NCI-H524 treated with DMSO at 0.1 percent for 48 hours (cell line): ENCODE data around the gene ABRACL.

Experiments
- DNase-seq: peaks from one replicate; lab custom pipeline; 2025; lab: John Stamatoyannopoulos, UW

The ABRACL gene

DNA sequence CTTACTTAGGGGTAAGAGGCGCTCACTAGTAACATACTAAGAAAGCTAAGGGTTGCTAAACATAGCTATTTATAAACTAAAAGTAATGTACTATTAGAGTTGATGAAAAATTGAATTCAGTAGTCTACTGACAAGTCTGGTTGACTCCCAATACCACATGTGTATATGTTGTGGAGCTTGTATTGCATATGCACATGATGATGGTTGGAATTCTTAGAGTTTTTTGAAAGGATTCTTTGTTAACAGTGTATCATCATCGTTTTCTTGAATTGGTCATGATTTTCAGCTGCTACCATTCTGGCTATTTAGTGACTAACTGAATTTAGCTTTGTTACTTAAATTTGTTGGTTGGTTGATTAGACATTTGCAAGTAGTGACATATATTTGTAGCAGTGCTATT, 27.2 kb downstream of the ABRACL start:
- no peak for DNase-seq

DNA sequence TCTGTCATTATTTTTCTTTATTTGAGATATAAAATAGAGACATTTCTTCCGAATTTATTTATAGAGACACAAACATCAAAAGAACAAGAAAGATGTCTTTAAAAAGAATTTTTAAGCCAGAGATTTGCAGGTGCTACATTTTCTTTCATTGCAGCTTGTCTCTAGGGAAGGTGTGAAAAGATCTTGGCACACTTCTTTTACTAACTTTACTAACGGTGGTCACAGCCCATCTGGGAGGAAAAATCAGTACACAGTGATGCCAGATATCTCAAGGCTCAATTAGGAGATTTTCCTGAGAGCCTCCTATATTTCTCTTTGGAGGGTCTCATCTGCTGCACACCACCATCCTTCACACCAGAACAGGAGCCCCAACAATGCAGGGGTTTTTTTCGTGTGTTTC, 29.5 kb downstream of the ABRACL start:
- no peak for DNase-seq

DNA sequence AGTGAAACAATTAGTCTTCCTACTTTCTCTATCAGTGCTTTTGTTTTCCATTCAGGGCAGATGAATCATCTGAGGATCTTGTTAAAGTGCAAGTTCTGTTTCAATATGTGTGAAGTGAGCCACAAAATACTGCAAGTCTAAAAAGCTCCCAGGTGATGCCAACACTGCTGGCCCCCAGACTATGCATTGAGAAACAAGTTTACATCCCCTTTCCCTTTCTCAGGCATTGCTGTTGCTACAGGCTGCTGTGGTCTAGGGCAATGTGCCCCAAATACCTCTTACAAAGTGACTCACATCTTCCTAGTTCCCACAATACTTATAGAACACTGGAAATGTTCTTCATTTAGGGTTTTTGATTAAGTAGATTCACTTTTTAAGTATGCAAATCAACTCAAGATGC, 31.8 kb downstream of the ABRACL start:
- DNase-seq, result no peak

DNA sequence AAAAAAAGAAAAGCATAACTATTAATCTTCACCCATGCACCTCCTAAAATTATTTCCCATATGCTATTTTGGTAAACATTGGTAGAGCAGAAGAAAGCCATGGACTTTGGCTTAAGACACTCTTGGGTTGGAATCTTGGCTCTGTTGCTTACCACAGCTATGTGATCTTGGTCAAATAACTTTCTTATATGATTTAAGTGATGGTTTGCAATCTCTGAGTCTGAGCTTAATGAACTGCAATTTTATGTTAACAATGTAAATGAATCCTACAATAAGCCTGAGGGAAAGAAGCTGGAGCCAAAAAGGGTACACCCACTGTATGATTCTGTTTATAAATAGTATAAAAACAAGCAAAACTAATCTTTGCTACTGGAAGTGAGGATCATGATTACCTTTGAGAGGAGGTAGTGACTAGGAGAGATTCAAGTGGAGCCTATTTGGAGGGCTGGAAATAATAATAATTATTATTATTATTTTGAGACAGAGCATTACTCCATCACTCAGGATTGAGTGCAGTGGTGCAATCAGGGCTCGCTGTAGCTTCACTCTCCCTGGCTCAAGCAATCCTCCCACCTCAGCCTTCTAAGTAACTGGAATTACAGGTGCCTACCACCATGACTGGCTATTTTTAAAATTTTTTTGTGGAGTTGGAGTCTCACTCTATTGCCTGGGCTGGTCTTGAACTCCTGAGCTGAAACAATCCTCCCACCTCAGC, 34.5 kb downstream of the ABRACL start:
- DNase-seq, result no peak

DNA sequence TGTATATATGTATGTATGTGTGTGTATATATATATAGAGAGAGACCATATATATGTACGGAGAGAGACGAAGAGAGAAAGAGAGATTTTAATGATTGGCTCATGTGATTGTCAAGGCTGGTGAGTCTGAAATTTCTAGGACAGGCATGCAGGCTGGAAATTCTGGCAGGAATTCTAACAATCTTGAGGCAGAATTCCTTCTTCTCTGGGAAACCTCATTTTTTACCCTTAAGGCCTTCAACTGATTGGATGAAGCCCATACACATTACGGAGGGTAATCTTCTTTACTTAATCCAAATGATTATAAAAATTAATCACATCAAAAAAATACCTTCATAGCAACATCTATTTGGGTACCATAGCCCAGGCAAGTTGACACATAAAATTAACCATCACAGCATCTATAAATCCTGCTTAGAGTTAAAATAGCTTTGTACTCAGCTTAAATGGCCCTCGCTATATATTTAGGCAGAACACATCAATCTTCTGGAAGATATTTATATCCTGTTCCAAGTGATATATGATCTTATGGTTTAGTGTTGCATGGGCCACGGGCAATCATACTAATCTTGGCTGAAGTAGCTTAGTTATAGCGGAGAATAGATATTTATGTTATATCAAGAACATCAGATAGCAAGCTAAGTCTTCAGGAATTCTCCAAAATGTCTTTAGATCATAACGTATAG, 36.6 kb downstream of the ABRACL start:
- no peak for DNase-seq

DNA sequence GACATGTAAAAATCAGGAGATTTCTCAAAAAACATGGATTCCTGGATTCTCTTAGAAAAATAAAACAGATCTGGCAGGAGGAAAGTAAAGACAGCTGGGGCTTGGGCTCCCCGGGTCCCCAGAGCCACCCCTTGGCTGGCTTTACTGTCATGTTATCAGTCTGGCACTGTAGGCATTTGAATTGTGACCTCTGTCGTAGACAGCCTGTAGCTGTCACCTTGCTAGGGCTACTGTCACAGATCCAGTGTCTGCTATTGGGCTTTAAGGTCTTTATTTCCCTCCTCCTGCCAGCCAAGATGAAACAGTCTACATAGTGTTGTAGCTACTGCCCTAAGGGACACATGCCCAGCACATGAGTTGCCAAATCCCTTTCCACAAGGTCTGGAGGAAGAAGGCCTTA, 37.5 kb downstream of the ABRACL start:
- DNase-seq, result no peak

DNA sequence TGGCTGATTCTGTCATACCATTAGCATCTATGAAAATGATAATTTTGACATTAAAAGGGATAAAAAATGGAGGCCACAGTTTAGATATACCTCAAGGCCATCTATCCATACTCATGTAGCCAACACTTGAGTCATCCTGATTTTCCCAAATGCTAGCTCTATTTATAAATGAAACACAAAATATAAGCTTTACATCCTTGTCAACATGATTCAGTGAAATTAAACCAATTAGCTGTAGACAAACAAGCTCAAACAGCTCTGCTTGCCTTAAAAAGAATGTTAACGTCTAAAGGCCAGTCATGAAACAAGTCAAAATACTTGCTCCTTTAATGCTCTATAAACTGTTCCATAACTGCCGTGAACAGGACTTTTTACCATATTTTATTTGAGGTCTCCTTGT, 40.3 kb downstream of the ABRACL start:
- no peak for DNase-seq

DNA sequence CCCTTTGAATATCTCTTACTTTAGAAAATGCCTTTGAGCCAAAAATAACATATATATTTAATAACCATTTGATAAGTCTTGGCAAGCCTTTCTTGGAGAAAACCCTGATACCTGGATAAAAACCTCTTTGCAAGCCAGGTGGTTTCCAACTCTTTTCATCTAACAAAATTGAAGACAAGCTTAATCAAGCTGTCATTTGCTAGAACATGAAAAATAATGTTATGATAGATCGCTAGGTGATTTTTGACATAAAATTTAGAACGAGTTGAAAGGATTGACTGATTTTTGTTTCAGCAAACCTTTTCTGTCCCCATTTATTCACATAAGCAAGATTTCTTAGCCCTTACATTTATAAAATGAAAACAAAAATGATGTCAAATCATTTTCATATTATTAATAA, 44.6 kb downstream of the ABRACL start:
- no peak for DNase-seq

DNA sequence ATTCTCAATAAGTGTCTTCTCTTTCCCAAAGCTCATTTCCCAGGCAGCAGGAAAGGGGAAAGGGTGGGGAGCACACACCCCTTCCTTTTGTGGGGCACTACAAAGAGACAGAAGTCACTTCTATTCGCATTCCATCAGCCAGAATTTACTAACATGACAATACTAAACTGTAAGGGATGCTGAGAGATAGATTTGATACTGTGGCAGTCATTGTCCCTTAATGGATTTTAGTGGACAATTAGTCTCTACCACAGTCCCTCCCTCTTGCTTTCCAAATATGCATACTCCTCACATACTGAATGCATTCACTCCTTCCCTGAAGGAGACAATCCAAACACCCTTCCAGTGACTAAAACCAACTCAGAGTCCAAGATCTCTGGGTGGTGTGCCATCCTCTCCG, 50.5 kb downstream of the ABRACL start:
- DNase-seq, result no peak

DNA sequence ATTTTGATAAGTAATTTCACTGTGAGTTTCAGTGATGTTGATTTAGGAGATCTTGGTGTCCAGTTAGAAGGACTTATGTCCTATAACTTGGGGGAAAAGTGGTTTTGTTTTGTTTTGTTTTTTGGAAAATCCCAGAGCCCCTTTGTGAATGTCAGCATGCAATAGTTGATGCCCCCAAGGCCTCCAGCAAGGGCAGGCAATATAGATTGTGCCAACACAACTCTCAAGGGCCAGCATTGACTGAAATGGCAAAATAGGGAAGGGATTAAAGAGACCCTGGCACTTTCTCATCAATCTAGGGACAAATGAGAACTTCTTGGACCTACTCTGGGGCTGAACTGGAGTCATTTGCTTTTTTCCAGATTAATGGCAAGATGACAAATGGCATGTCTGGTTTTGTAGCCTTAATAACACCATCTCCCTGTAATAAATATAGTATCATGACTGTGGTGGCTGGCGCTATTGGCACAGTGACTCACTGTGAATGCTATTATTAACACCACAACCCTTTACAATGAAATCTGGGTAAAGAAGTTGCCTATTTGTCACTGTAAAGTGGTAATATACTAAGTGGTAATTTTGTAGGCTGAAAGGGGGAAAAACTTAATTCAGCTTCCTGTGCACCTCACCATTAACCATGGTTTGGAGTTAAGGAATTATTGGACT, 51.8 kb downstream of the ABRACL start:
- no peak for DNase-seq

DNA sequence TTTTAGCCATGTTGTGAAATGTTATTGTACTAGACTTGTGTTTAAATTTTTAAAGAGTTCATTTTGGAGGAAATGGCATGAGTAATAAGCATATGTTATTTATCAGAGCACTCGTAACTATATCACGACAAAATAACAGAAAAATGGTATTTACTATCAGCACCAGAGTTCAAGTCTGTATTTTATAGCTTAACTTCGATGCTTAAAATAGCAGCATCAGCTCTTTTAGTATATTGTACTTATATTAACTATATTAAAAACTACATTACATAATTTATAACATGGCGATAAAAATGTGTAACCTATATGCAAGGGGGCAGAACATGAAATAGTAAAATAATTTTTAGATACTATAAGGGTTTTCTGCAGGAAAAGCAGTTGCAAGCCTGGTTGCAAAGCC, 52.9 kb downstream of the ABRACL start:
- DNase-seq, result no peak

DNA sequence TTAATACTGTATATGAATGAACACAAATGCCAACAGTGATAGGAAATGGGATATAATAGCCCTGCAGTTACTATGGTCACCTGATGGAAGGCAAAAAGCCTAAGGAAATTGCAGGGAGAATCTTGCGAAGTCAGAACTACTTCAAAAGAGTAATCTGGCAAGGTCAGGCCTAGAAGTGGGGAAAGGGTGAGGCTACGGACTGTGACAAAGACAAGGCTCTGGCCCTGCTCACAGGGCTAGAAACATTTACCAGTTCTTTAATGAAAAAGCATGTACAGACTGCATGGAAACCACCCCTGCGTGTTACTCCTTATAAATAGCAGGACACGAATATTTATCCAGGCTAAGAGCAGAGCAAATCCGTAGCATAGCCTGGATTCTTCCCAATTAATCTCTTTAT, 53.8 kb downstream of the ABRACL start:
- no peak for DNase-seq

DNA sequence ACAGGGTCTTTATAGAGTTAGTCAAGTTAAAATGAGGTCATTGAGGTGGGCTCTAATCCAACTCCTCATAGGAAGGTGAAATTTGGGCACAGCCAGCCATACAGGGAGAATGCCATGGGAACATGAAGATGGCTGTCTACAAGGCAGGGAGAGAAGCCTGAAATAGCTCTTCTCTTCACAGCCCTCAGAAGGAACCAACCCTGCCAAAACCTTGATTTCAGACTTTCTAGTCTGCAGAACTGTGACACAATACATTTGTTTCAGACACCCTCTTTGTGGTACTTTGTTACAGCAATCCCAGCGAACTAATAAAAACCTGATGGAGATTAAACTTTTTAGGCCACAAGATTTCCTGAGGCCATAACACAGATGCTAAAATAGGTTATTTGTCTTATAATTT, 63.3 kb downstream of the ABRACL start:
- DNase-seq, result no peak
